ENCODE results near the gene VEGFA.

The VEGFA gene

DNA sequence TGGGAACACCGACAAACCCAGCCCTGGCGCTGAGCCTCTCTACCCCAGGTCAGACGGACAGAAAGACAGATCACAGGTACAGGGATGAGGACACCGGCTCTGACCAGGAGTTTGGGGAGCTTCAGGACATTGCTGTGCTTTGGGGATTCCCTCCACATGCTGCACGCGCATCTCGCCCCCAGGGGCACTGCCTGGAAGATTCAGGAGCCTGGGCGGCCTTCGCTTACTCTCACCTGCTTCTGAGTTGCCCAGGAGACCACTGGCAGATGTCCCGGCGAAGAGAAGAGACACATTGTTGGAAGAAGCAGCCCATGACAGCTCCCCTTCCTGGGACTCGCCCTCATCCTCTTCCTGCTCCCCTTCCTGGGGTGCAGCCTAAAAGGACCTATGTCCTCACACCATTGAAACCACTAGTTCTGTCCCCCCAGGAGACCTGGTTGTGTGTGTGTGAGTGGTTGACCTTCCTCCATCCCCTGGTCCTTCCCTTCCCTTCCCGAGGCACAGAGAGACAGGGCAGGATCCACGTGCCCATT lies 15.3 kb downstream of the VEGFA start:
- no peak for TF ChIP-seq CTCF (IDR thresholded peaks at IDR 0.05)
- no peak overlapping the region for H3K4me3 ChIP-seq (ENCODE audit: low read depth in 1 of 2, low read length in 1 of 2)
- peaks cover 14 to 20% of the 10 kb centered on the region in 2 experiments for H3K4me1 ChIP-seq (ENCODE audit: control insufficient read depth in 1 of 2, insufficient read depth in 1 of 2, low read depth in 1 of 2, low read length in 1 of 2)
- no peak overlapping the region for H3K27ac ChIP-seq
- H3K27me3 ChIP-seq = no peaks in the 10 kb centered on the region
- H3K36me3 ChIP-seq = peaks cover 62% of the 10 kb centered on the region
- no peaks in the 10 kb centered on the region for H3K9me3 ChIP-seq

DNA sequence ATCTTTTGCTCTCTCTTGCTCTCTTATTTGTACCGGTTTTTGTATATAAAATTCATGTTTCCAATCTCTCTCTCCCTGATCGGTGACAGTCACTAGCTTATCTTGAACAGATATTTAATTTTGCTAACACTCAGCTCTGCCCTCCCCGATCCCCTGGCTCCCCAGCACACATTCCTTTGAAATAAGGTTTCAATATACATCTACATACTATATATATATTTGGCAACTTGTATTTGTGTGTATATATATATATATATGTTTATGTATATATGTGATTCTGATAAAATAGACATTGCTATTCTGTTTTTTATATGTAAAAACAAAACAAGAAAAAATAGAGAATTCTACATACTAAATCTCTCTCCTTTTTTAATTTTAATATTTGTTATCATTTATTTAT lies 15.9 kb downstream of the VEGFA start:
- no peaks in the 10 kb centered on the region for H3K27me3 ChIP-seq
- H3K27ac ChIP-seq = no peak overlapping the region
- peaks cover 20 to 27% of the 10 kb centered on the region in 2 experiments for H3K4me1 ChIP-seq (ENCODE audit: control insufficient read depth in 1 of 2, insufficient read depth in 1 of 2, low read depth in 1 of 2, low read length in 1 of 2)
- peaks cover 56% of the 10 kb centered on the region for H3K36me3 ChIP-seq
- no peaks in the 10 kb centered on the region for H3K9me3 ChIP-seq
- H3K4me3 ChIP-seq (ENCODE audit: low read depth in 1 of 2, low read length in 1 of 2) = no peak overlapping the region
- TF ChIP-seq CTCF (IDR thresholded peaks at IDR 0.05) = no peak

- Histone ChIP-seq H3K27me3 (no peaks in the 10 kb centered on the region), H3K36me3 (peaks cover 47% of the 10 kb centered on the region)
Measured at GRCh38 chr6:43786664-43787329, 16.8 kb downstream of the VEGFA start.

GRCh38 chr6:43788301-43788700 lies 18.3 kb downstream of the VEGFA start:
- Histone ChIP-seq H3K27ac (no peak overlapping the region), H3K4me1 (ENCODE audit: control insufficient read depth in 1 of 2, insufficient read depth in 1 of 2, low read depth in 1 of 2, low read length in 1 of 2) (peaks cover 35 to 41% of the 10 kb centered on the region in 2 experiments), H3K27me3 (no peaks in the 10 kb centered on the region), H3K4me3 (ENCODE audit: low read depth in 1 of 2, low read length in 1 of 2) (no peak overlapping the region), H3K9me3 (no peaks in the 10 kb centered on the region), H3K36me3 (peaks cover 32% of the 10 kb centered on the region)
- no peak for TF ChIP-seq CTCF (IDR thresholded peaks at IDR 0.05)

More at GRCh38 chr6:43786664-43787329, 16.8 kb downstream of the VEGFA start:
- H3K4me1 ChIP-seq (ENCODE audit: control insufficient read depth in 1 of 2, insufficient read depth in 1 of 2, low read depth in 1 of 2, low read length in 1 of 2) = peaks cover 29 to 35% of the 10 kb centered on the region in 2 experiments
- H3K4me3 ChIP-seq (ENCODE audit: low read depth in 1 of 2, low read length in 1 of 2) = no peak overlapping the region
- H3K9me3 ChIP-seq = no peaks in the 10 kb centered on the region
- no peak overlapping the region for H3K27ac ChIP-seq
- no peak for TF ChIP-seq CTCF (IDR thresholded peaks at IDR 0.05)

DNA sequence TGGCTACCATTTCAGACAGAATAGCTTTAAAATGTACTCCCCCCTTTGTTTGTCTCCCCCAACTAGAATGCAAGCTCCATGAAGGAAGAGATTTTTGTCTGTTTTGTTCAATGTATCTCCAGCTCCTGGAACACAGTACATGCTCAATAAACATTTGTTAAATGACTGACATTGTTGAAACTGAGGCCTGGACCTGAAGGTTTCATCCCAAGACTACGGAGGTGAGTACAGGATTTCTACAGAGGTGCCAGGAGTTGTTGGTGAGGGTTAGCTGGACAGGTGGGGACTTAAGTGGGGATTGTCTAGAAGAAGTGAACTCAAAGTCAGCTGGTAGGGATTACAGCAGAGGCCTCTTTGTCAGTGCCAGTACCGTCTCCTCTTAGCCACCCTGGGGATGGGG lies 19.4 kb downstream of the VEGFA start:
- Histone ChIP-seq H3K4me3 (ENCODE audit: low read depth in 1 of 2, low read length in 1 of 2) (peak overlapping the region in 1 of 2 experiments; percentile 11), H3K36me3 (peaks cover 21% of the 10 kb centered on the region), H3K27ac (peak overlapping the region; percentile 78), H3K4me1 (ENCODE audit: control insufficient read depth in 1 of 2, insufficient read depth in 1 of 2, low read depth in 1 of 2, low read length in 1 of 2) (peaks cover 36 to 41% of the 10 kb centered on the region in 2 experiments), H3K27me3 (no peaks in the 10 kb centered on the region), H3K9me3 (no peaks in the 10 kb centered on the region)
- no peak for TF ChIP-seq CTCF (IDR thresholded peaks at IDR 0.05)
